OCI-M2 (cell line): ENCODE results near the gene GOLGA3.

ENCODE experiments used
- DNase-seq: peaks from one replicate; lab custom pipeline; 2025; ENCODE audit not compliant: unreplicated experiment; lab: John Stamatoyannopoulos, UW

The GOLGA3 gene

GRCh38 chr12:132723015-132723763 lies 105.5 kb downstream of the GOLGA3 start:
- no peak for DNase-seq

DNA sequence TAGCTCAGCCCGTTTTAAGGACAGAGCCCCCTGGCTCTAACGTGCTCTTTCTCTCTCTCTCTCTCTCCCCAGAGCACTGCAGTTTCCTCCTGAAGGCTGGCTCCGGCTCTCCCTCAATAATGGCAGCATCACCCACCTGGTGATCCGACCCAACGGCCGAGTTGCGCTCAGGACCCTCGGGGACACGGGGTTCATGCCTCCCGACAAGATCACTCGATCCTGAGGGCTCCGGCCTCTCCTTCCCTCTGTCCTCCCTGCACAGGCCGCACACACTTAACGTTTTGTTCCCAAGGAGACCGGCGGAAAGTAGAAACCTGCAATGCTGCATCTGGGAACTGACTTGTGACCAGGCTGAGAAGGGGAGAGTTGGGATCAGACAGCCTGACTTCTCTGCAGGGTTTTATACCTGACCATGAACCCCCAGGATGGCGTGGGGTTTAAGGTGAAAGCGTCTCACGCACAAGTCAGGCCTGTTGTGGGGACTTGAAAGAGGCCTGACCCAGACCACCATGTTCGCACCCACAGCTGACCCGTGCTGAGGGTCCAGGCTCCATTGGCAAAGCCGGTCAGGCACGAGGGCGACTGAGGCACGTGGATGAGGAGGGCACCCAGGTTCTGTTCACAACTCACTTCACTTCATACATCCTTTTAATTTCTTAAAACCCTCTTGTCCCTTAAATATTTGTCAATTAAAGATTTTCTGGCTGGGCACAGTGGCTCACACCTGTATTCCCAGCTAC lies 107.9 kb downstream of the GOLGA3 start:
- no peak for DNase-seq

GRCh38 chr12:132719954-132720324 lies 108.7 kb downstream of the GOLGA3 start:
- DNase-seq = no peak

GRCh38 chr12:132719141-132719953 lies 109.3 kb downstream of the GOLGA3 start:
- DNase-seq = no peak
